IMR-90 (cell line): ENCODE results near the gene PARP1.
"Not testable (repeated sequence)": the region's sequence is repeated elsewhere in the genome, so short reads cannot be mapped to it uniquely, and the experiment has no call there.

Source experiments
- RCOR1 ChIP-seq: IDR thresholded peaks from 2 replicates; pipeline ENCODE4 v1.6.1; 2012; ENCODE audit warnings: mild to moderate bottlenecking, low read length, improper control_type of control experiment; ENCODE audit not compliant: insufficient replicate concordance
- SMC3 ChIP-seq: fragments of 150-350 bp; IDR thresholded peaks from 2 replicates; pipeline ENCODE4 v1.6.1; 2016; ENCODE audit warnings: low read depth, mild to moderate bottlenecking, antibody characterized with exemption, low read length, moderate library complexity
- USF2 ChIP-seq: fragments of 150-350 bp; IDR thresholded peaks from 2 replicates; pipeline ENCODE4 v1.6.1; 2017; ENCODE audit warnings: mild to moderate bottlenecking, antibody characterized with exemption, low read length, low read depth
- TF ChIP-seq, protein P1 (sequence below): conservative IDR thresholded peaks from 2 replicates; pipeline ENCODE4 v1.5.1; 2012; ENCODE audit warnings: mild to moderate bottlenecking, low read depth, low read length, improper control_type of control experiment

GRCh38 chr1:226426395-226426794, 18.5 kb upstream of the PARP1 start:
- TF ChIP-seq, protein P1, sequence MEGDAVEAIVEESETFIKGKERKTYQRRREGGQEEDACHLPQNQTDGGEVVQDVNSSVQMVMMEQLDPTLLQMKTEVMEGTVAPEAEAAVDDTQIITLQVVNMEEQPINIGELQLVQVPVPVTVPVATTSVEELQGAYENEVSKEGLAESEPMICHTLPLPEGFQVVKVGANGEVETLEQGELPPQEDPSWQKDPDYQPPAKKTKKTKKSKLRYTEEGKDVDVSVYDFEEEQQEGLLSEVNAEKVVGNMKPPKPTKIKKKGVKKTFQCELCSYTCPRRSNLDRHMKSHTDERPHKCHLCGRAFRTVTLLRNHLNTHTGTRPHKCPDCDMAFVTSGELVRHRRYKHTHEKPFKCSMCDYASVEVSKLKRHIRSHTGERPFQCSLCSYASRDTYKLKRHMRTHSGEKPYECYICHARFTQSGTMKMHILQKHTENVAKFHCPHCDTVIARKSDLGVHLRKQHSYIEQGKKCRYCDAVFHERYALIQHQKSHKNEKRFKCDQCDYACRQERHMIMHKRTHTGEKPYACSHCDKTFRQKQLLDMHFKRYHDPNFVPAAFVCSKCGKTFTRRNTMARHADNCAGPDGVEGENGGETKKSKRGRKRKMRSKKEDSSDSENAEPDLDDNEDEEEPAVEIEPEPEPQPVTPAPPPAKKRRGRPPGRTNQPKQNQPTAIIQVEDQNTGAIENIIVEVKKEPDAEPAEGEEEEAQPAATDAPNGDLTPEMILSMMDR: not testable (repeated sequence)
- TF ChIP-seq SMC3, USF2, RCOR1: not testable (repeated sequence)
